IMR-90 (cell line): Measurements from ENCODE around the gene NR5A2. TPM values are rescaled to one million over a fixed set of nuclear protein-coding genes. Genes with fewer than 3 reads are reported as not detected.

Experiments used
- ATAC-seq: fragments of 200-7000 bp; cut with Tn5 transposase; 2 replicates; pipeline ENCODE4 v1.9.1; 2020; ENCODE audit warnings: low read depth, mild to moderate bottlenecking, moderate library complexity
- BruUV-seq: library from RNA; stranded (reverse); fragments of 400-500 nt; replicated peaks from 2 replicates; lab custom pipeline; 2021; lab: Mats Ljungman, UMichigan
- CTCF ChIA-PET: fragments of 300-600 bp; formaldehyde crosslinking; extraction: SDS; loops from one replicate; lab custom pipeline; 2021; ENCODE audit warnings: antibody characterized with exemption; lab: Yijun Ruan, JAX
- POLR2A ChIA-PET: fragments of 300-600 bp; sonication (Branson Sonifier 250); formaldehyde crosslinking; loops from one replicate; lab custom pipeline; 2022; ENCODE audit warnings: antibody characterized with exemption; ENCODE audit not compliant: unreplicated experiment; lab: Charles Lee
- DNase-seq: peaks from one replicate; pipeline ENCODE4 v3.0.0; 2013
- H2AFZ ChIP-seq: replicated peaks from 2 replicates; pipeline ENCODE3; 2013; ENCODE audit warnings: low read length, mild to moderate bottlenecking; ENCODE audit not compliant: poor library complexity
- H2AK5ac ChIP-seq: 2 replicates; pipeline ENCODE4 v1.6.1; 2013; ENCODE audit warnings: low read depth, low read length, inconsistent platforms
- H2AK9ac ChIP-seq: replicated peaks from 2 replicates; pipeline ENCODE3; 2013; ENCODE audit warnings: mild to moderate bottlenecking, low read depth, low read length, moderate library complexity; ENCODE audit not compliant: poor library complexity
- H2BK120ac ChIP-seq: 2 replicates; pipeline ENCODE4 v1.6.1; 2013; ENCODE audit warnings: low read depth, low read length, inconsistent platforms
- H2BK15ac ChIP-seq: 3 replicates; pipeline ENCODE4 v1.6.1; 2013; ENCODE audit warnings: low read depth, low read length, inconsistent platforms
- H2BK20ac ChIP-seq: 2 replicates; pipeline ENCODE4 v1.6.1; 2013; ENCODE audit warnings: low read depth, mild to moderate bottlenecking, inconsistent platforms, low read length, moderate library complexity
- H2BK5ac ChIP-seq: 2 replicates; pipeline ENCODE4 v1.6.1; 2013; ENCODE audit warnings: mild to moderate bottlenecking, low read depth, low read length, inconsistent platforms; ENCODE audit not compliant: poor library complexity, severe bottlenecking
- H3K14ac ChIP-seq: replicated peaks from 2 replicates; pipeline ENCODE4 v1.6.1; 2013; ENCODE audit warnings: low read depth, low read length, inconsistent platforms
- H3K18ac ChIP-seq: 2 replicates; pipeline ENCODE4 v1.6.1; 2013; ENCODE audit warnings: low read depth, low read length, control low read depth
- H3K23ac ChIP-seq: 2 replicates; pipeline ENCODE4 v1.6.1; 2013; ENCODE audit warnings: low read depth, low read length, inconsistent platforms
- H3K27ac ChIP-seq: 2 replicates; pipeline ENCODE4 v1.5.1; 2013; ENCODE audit warnings: mild to moderate bottlenecking, control low read depth, low read length; ENCODE audit not compliant: insufficient read depth
- H3K27me3 ChIP-seq: 2 replicates; pipeline ENCODE4 v1.6.1; 2013; ENCODE audit warnings: low read length; ENCODE audit not compliant: control insufficient read depth, insufficient read depth
- H3K36me3 ChIP-seq: 2 replicates; pipeline ENCODE4 v1.6.1; 2013; ENCODE audit warnings: low read length, mixed read lengths; ENCODE audit not compliant: control insufficient read depth, insufficient read depth
- H3K4ac ChIP-seq: 2 replicates; pipeline ENCODE4 v1.6.1; 2013; ENCODE audit warnings: low read depth, low read length, inconsistent platforms
- H3K4me1 ChIP-seq: 2 replicates; pipeline ENCODE4 v1.6.1; 2013; ENCODE audit warnings: low read length, mixed read lengths; ENCODE audit not compliant: control insufficient read depth, insufficient read depth
- H3K4me2 ChIP-seq: 2 replicates; pipeline ENCODE4 v1.6.1; 2013; ENCODE audit warnings: low read depth, mild to moderate bottlenecking, control low read depth, low read length, moderate library complexity
- H3K4me3 ChIP-seq: 2 replicates; pipeline ENCODE4 v1.5.1; 2013; ENCODE audit warnings: low read depth, mild to moderate bottlenecking, control low read depth, low read length, moderate library complexity; ENCODE audit not compliant: insufficient read depth
- H3K56ac ChIP-seq: 2 replicates; pipeline ENCODE4 v1.6.1; 2013; ENCODE audit warnings: low read length, inconsistent platforms; ENCODE audit not compliant: insufficient read depth; ENCODE audit errors: extremely low read depth
- H3K79me1 ChIP-seq, 2 experiments: 2 replicates each; pipeline ENCODE4 v1.6.1; 2013; ENCODE audit warnings: low read length in 2 of 2, inconsistent platforms in 1 of 2, low read depth in 1 of 2
- H3K9ac ChIP-seq: 2 replicates; pipeline ENCODE4 v1.6.1; 2013; ENCODE audit warnings: low read depth, low read length, control low read depth
- H3K9me1 ChIP-seq: 2 replicates; pipeline ENCODE4 v1.6.1; 2013; ENCODE audit warnings: low read length, inconsistent platforms; ENCODE audit not compliant: insufficient read depth
- H3K9me3 ChIP-seq: 2 replicates; pipeline ENCODE4 v1.6.1; 2013; ENCODE audit warnings: low read length; ENCODE audit not compliant: control insufficient read depth, insufficient read depth
- H4K20me1 ChIP-seq: 2 replicates; pipeline ENCODE4 v1.6.1; 2013; ENCODE audit warnings: low read length, inconsistent platforms; ENCODE audit not compliant: insufficient read depth
- H4K5ac ChIP-seq: 2 replicates; pipeline ENCODE4 v1.6.1; 2013; ENCODE audit warnings: mild to moderate bottlenecking, low read depth, low read length, control low read depth
- H4K8ac ChIP-seq, 2 experiments: 2 replicates each; pipeline ENCODE4 v1.6.1; 2013; ENCODE audit warnings: low read depth in 2 of 2, low read length in 2 of 2, control low read depth in 1 of 2, inconsistent platforms in 1 of 2
- H4K91ac ChIP-seq: 2 replicates; pipeline ENCODE4 v1.6.1; 2013; ENCODE audit warnings: low read depth, low read length, inconsistent platforms; ENCODE audit not compliant: insufficient read depth
- BHLHE40 ChIP-seq: fragments of 150-350 bp; IDR thresholded peaks from 2 replicates; pipeline ENCODE4 v1.6.1; 2016; ENCODE audit warnings: mild to moderate bottlenecking, low read depth, low read length
- CEBPB ChIP-seq: IDR thresholded peaks from 2 replicates; pipeline ENCODE4 v1.6.1; 2012; ENCODE audit warnings: low read depth, low read length, improper control_type of control experiment
- CTCF ChIP-seq: conservative IDR thresholded peaks from 2 replicates; pipeline ENCODE4 v1.5.1; 2012; ENCODE audit warnings: mild to moderate bottlenecking, low read depth, low read length, improper control_type of control experiment
- MAFK ChIP-seq: IDR thresholded peaks from 2 replicates; pipeline ENCODE4 v1.6.1; 2012; ENCODE audit warnings: low read depth, low read length, improper control_type of control experiment
- MXI1 ChIP-seq: IDR thresholded peaks from 2 replicates; pipeline ENCODE4 v1.6.1; 2012; ENCODE audit warnings: low read depth, mild to moderate bottlenecking, low read length, moderate library complexity, borderline replicate concordance
- WGBS, 2 experiments: methylation state at CpG; one replicate each; pipeline versions ENCODE4 v1.1.5 to v1.1.7; 2013; ENCODE audit warnings: missing lambda C conversion rate in 2 of 2; ENCODE audit not compliant: insufficient read length in 1 of 2; ENCODE audit errors: extremely low coverage in 2 of 2; 5-methylcytosine and 5-hydroxymethylcytosine counted together
- dilution Hi-C: fragments of 300-500 bp; cut with HindIII; formaldehyde crosslinking; loops from one replicate; pipeline ENCODE4 v1.14.3; 2018; ENCODE audit warnings: low sequenced_read_pairs; ENCODE audit not compliant: unreplicated experiment
- in situ Hi-C: fragments of 300-500 bp; cut with MboI; formaldehyde crosslinking; loops from 3 replicates; pipeline ENCODE4 v1.14.3; 2019; ENCODE audit warnings: low sequenced_read_pairs, inconsistent platforms, mixed read lengths
- intact Hi-C: fragments of 100-400 bp; cut with micrococcal nuclease; formaldehyde crosslinking; loops from 2 replicates; pipeline ENCODE4 v1.10.0; 2022
- polyA plus RNA-seq, 3 experiments: library from polyadenylated mRNA; depleted of rRNA; stranded (reverse); fragments of >200 nt; gene quantifications; 2 replicates each; pipeline ENCODE4 v1.2.3, GENCODE V29; 2012; ENCODE audit warnings: low replicate concordance in 1 of 3
- total RNA-seq: library from RNA; depleted of rRNA; stranded (reverse); fragments of >200 nt; gene quantifications from 2 replicates; pipeline ENCODE4 v1.2.3, GENCODE V29; 2012

The NR5A2 gene
- total and polyA plus RNA-seq, 2 of the 4 experiments (the other 2 are of a cell fraction), result 0.03 to 0.18 TPM

- CTCF ChIA-PET, result no interaction called here
- WGBS, 2 experiments, result 20% methylated on average over 1 of the region's 11 CpGs; no CpG with 5 or more reads in 1 of the 2 experiments
- H3K27ac ChIP-seq, result no peak overlapping the region
- ATAC-seq (no peak), DNase-seq (peak; percentile 30)
- peak overlapping the region; percentile 64 for H3K4ac ChIP-seq
- H3K4me3 ChIP-seq, result no peak overlapping the region
- intact Hi-C loops, result no loop called here
- H2AK5ac ChIP-seq, result no peak overlapping the region
- H3K23ac ChIP-seq, result peak overlapping the region; percentile 75; the same call in 1 of the 2 replicates
- H4K8ac ChIP-seq, result peak overlapping the region in 1 of 2 experiments; percentile 3; a peak in 1 of 4 replicates
- TF ChIP-seq BHLHE40 (no peak), MXI1 (no peak), MAFK (peak; percentile 91), CEBPB (no peak), CTCF (no peak)
- H2BK20ac ChIP-seq, result peak overlapping the region; percentile 39; the same call in 1 of the 2 replicates
- in situ Hi-C loops, result no loop called here
- H3K14ac ChIP-seq, result peak overlapping the region; percentile 65; the same call in 1 of the 2 replicates
- dilution Hi-C loops, result no loop called here
- no peak overlapping the region for H3K56ac ChIP-seq
- H2AFZ ChIP-seq, result peak overlapping the region; percentile 63
- no peak overlapping the region for H3K9ac ChIP-seq
- H2BK15ac ChIP-seq, result peak overlapping the region; percentile 68; the same call in 2 of the 3 replicates
- H2BK5ac ChIP-seq, result no peak overlapping the region
- no peaks in the 10 kb centered on the region for H3K9me3 ChIP-seq
- H4K5ac ChIP-seq, result no peak overlapping the region; the same call in 1 of the 2 replicates
- peaks cover 11% of the 10 kb centered on the region for H3K4me1 ChIP-seq
- POLR2A ChIA-PET, result no interaction called here
- no peaks in the 10 kb centered on the region for H3K27me3 ChIP-seq
- H3K9me1 ChIP-seq, result no peaks in the 10 kb centered on the region
- no peaks in the 10 kb centered on the region for H3K36me3 ChIP-seq
- peak overlapping the region; percentile 54; the same call in 1 of the 2 replicates for H2BK120ac ChIP-seq
- H4K91ac ChIP-seq, result peak overlapping the region; percentile 19
- no TSS peak for BruUV-seq
- H3K4me2 ChIP-seq, result no peak overlapping the region
- H2AK9ac ChIP-seq, result no peak overlapping the region
- H3K18ac ChIP-seq, result peak overlapping the region; percentile 20; the same call in 1 of the 2 replicates
- no peaks in the 10 kb centered on the region for H3K79me1 ChIP-seq
- H4K20me1 ChIP-seq, result no peaks in the 10 kb centered on the region
Observed at GRCh38 chr1:200226268-200226968, 198.9 kb downstream of the NR5A2 start.
